ENCODE data around the gene MYBPHL. TPM values are rescaled to one million over a fixed set of nuclear protein-coding genes. Genes with fewer than 3 reads are reported as not detected.

The MYBPHL gene
- total and polyA plus RNA-seq, 12 donors, result 0.23 to 2.7 (median 0.51) TPM; not detected in 1

- peaks cover 10 to 25% (median 18%) of the 10 kb centered on the region in 9 donors for H3K4me1 ChIP-seq
- H3K27ac ChIP-seq, result no peak overlapping the region
- no peaks in the 10 kb centered on the region for H3K9me3 ChIP-seq
- no peak overlapping the region for H3K4me3 ChIP-seq
- peaks cover 0 to 3% (median 0%) of the 10 kb centered on the region in 9 donors for H3K36me3 ChIP-seq
- DNase-seq (no peak), ATAC-seq (no peak)
- peaks cover 0 to 5% (median 0%) of the 10 kb centered on the region in 7 donors for H3K27me3 ChIP-seq
- 92 to 93% methylated on average over 5 of the region's 5 CpGs for WGBS, 2 donors
- intact Hi-C loops (cut with DNase I), result no loop called here
- no peak for TF ChIP-seq CTCF (IDR thresholded peaks at IDR 0.05)
These were observed 51.1 kb downstream of the MYBPHL start for GRCh38 chr1:109255678-109256077.

GRCh38 chr1:109255097-109255651 is 51.6 kb downstream of the MYBPHL start:
- H3K4me1 ChIP-seq, result peaks cover 10 to 27% (median 18%) of the 10 kb centered on the region in 9 donors
- intact Hi-C loops (cut with DNase I), result no loop called here
- 69 to 72% methylated on average over 15 of the region's 15 CpGs for WGBS, 2 donors
- H3K27ac ChIP-seq, result peak overlapping the region in 7 of 10 donors; percentile 49 to 79 (median 71)
- H3K9me3 ChIP-seq, result no peaks in the 10 kb centered on the region
- no peak for DNase-seq
- H3K27me3 ChIP-seq, result peaks cover 0 to 10% (median 0%) of the 10 kb centered on the region in 7 donors
- no peak overlapping the region for H3K4me3 ChIP-seq
- no peak for ATAC-seq
- peaks cover 0 to 3% (median 0%) of the 10 kb centered on the region in 9 donors for H3K36me3 ChIP-seq
- TF ChIP-seq CTCF (IDR thresholded peaks at IDR 0.05), result peak in 1 of 9 donors; percentile 16

- Histone ChIP-seq H3K4me1 (peaks cover 10 to 30% (median 18%) of the 10 kb centered on the region in 9 donors), H3K4me3 (no peak overlapping the region)
- peak in 5 of 8 donors; percentile 3 to 27 (median 5) for ATAC-seq
These were observed 52.2 kb downstream of the MYBPHL start for GRCh38 chr1:109254621-109255096.

More at GRCh38 chr1:109254621-109255096, 52.2 kb downstream of the MYBPHL start:
- Histone ChIP-seq H3K27ac (peak overlapping the region in 8 of 10 donors; percentile 49 to 79 (median 70)), H3K9me3 (no peaks in the 10 kb centered on the region), H3K36me3 (peaks cover 0 to 3% (median 0%) of the 10 kb centered on the region in 9 donors), H3K27me3 (peaks cover 0 to 13% (median 0%) of the 10 kb centered on the region in 7 donors)
- no peak for DNase-seq
- 73 to 81% methylated on average over 7 of the region's 7 CpGs for WGBS, 2 donors
- intact Hi-C loops (cut with DNase I), result no loop called here
- TF ChIP-seq CTCF (IDR thresholded peaks at IDR 0.05), result no peak

Data from heart right ventricle (tissue), 16 donors.